GM19035 (cell line): Measurements from ENCODE around the gene MTRF1L.

Experiments
- ATAC-seq: cut with Tn5 transposase; IDR thresholded peaks from one replicate; pipeline ENCODE4 v1.9.1; 2021; ENCODE audit not compliant: unreplicated experiment

Gene MTRF1L, protein sequence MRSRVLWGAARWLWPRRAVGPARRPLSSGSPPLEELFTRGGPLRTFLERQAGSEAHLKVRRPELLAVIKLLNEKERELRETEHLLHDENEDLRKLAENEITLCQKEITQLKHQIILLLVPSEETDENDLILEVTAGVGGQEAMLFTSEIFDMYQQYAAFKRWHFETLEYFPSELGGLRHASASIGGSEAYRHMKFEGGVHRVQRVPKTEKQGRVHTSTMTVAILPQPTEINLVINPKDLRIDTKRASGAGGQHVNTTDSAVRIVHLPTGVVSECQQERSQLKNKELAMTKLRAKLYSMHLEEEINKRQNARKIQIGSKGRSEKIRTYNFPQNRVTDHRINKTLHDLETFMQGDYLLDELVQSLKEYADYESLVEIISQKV

DNA sequence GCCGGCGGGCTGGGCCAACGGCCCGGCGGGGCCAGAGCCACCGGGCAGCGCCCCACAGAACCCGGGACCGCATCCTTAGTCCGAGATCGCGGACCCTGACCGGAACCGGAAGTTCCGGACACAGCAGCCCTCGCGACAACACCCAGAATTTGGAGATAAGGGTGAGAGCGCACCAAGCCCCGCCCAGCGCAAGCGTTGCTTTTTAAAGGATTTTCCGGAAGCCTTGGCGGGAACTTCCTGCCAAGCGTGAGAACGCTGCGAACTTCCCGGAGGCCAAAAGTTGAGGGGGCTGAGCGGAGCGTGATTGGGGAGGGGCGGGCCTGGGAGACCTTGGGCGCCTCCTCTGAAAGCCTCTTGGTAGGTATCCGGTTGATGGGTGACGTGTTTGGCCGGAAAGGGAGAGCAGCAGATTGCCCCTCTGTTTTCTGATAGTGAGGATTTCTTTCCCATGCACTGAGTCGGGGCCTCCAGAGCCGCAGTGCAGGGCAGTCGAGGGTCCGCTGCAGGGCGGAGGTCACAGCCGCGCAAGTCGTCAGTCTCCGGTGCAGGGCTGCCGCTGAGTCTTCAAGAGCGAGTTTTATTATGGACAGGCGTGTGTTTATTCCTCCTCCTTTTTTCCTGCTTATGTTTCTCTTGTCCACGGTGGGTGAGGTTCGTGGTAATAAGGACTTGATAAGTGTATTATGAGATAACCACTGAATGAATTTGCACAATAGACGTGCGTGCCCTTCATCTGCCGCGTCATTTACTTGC lies at the start of gene MTRF1L:
Gene MTRF1L, minus strand, starts transcription at position 97 of the 753 bp plus-strand sequence. Its CDS starts 24 bp downstream, at position 73.
- peak; percentile 95 for ATAC-seq

DNA sequence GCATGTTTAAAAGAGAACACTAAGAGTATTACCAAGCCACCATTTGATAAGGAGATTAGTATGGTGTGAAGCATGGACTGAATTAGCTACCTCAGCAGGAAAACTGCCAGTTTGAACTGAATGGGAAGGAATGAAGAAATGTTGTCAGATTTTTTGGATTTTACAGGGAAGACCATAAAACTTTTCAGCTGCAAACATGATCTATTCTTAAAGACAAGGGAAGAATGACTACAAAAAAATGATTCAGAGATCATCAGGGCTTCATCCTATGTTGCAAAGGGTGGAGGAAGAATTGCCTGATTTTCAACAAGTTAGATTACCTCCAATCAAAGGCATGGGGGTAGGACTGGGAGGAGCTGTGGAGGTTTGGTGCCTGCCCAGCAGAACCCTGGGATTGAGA lies 49.3 kb upstream of the MTRF1L start:
- no peak for ATAC-seq

DNA sequence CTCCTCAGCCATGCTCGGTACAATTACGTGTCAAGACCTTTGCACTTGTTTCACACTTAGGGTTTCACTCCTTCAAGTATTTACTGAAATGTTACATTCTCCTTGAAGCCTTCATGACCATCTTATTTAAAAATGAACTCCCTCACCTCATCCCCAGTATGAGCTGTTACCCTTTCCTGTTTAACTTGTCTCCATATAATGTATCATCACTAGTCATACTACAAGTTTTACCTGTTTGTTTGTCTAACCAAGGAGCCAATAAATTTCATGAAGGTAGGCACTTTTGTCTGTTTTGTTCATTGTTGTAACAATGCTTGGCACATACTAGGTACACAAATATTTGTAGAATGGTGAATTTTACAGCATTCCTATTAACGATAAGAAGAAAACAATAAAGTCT lies 46.1 kb upstream of the MTRF1L start:
- no peak for ATAC-seq

DNA sequence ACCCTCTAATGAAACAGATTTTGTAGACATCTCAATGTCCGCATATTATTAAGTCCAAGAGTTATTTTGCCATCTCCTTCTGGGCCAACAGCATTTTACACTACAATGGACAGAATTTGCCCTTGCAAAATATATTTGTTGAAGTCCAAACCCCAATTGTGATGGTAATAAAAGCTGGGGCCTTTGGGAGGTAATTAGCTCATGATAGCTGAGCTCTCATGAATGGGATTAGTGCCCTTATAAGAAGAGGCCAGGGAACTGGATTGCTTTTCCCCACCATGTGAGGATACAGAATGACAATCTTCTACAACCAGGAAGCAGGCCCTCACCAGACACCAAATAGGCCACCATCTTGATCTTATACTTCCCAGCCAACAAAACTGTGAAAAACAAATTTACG lies 44.9 kb upstream of the MTRF1L start:
- ATAC-seq = no peak

DNA sequence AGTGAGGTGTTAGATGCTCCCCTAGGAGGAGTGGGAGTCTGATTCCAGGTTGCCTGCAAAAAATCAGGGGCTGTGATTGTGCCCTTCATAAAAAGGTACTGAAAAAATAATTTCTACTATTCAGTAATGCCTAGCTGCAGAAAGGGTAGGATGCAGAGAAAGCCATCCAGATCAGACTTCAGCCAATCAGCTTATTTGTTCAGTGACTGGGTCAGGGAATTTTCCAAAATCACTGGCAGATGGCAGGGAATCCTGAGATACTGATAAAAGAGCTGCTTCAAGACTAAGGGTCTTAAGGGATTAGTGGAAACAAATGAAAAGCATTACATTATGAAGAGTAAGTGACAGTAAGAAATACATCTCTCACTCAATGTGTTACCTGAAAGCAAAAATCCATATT lies 42.8 kb upstream of the MTRF1L start:
- no peak for ATAC-seq

DNA sequence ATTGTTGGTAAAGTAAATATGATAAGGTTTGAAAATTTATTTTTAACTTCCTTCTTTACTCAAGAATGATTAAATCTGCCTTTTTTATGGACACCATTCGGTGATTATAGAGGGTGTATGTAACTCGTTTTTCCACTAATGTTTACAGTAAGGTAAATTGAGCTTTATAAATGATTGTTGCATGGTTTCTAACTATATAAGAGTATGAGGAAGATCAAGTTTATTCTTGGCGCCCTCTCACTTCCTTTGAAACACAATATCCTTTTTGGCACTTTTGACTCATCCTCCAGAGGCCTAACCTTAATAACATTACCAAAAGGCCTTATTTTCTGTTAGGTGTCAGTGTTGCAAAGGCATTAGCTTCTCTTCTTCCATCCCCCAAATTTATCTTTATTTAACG lies 41.8 kb upstream of the MTRF1L start:
- no peak for ATAC-seq

DNA sequence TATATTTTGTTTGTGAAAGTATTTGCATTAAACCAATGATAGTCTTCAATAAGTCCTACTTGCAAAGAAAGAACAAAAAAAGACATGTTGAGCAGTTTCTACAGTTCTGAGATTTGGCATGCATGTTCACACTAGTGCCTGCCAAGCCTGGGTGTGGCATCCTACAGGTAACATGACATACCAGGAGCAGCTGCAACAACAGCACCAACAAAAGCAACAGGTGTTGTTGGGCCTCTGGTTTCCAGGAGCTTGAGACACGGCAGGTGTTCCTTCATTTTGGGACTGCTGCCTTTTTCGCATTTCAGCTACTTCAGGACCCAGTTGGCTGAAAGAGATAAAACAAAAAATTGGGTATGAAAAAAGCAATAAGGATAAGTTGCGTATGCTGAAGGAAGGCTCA lies 41.2 kb upstream of the MTRF1L start:
- ATAC-seq = no peak

DNA sequence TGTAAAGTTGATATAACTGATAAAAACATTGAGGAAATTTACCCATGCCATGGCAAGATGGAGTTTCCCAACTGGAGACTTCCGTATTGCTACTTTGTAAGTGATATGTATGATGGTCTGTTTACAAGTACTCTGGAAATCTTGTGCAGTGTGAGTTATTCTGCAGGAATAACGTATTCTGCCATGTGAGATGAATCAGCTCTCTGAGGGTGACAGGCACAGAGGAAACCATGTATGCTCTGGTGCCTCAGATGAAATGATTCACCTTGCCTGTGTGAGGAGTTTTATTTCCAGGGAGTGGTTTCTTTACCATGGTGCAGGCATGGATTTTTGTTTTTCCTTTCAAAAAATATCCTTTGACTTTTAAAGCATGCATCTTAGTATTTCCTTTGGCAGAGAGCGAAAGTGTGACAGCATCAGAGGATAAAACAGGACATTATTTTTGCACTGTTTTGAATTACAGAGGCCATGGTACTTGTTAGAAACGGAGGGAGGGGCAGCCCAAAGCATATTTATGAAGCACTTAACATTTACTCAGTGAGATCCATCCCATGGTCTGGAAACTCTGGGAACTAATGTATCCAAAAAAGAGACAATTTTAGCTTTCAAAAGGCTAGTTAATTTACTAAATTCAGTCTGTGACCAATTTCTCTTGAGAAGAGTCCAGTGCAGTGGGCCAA lies 36.0 kb upstream of the MTRF1L start:
- ATAC-seq = no peak

DNA sequence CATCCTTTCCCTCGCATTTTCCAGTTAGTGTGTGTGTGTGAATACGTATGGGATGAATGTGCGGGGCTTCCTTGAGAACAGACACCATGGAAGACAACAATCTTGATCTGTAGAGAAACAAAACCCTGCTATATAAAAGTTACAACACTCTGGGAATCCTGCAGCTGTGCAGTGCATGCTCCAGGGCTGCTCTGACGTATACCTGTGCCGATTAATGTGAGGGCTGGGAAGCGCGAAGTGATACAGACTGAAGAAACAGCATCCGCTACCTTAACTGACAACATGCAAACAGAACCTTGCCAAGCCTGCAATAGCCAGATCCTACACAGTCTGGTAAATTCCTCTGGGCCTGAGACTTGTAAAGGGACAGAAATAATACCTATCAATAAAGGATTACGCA lies 31.6 kb upstream of the MTRF1L start:
- no peak for ATAC-seq

DNA sequence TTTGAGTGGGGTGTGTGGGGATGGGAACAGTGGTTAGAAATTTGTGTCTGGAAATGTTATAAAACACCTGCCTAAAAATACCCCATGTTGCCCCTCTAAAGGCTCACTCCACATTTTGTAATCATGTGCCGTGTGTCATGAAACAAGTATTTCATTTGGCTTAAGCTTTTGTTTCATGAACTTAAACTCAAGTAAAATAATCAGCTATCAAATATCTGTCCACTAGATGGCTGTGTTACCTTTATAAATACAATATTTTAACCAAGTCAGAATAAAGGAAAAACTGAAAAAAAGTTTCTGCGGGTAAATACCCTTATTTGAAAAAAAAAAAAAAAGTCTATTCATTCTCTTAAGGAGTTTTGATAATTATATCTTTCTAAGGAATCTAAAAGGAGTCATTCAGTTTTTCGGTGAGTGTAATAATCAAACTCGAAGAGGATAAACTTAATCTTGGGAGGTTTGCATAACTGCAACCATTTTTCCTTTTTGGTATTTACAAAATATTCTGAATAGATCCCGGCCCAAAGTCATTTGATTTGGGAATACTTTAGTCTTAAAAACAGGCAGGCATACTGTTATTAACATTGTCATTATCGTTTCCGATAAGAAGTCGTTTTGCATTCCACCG lies 29.9 kb upstream of the MTRF1L start:
- ATAC-seq = no peak

DNA sequence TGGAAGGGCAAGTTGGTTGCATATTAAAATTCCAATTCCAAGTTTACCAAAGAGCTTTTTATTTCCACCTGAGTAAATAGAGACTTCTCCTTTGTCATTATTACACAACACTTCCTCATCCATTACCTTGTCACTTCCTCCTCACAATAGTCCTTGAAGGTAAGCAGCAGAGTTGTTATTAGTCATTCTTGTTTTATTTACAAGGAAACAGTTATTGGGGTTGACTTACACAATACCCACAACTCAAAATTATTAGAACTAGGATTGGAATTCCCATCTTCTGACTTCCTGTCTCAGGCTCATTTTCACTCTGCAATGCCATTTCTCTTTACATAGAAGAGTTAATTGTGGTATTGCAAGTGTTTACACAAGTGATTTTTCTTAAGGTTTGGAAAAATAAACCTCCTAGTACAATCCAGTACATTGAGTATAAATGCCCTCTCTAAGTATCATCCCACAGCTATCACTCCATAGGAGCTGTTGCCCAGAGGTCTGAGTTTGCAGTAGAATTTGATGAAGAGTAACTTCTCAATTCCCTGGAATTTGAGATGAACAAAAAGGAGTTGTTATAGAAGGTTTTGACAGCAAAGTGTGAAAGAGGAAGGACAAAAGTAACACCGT lies 28.9 kb upstream of the MTRF1L start:
- no peak for ATAC-seq

DNA sequence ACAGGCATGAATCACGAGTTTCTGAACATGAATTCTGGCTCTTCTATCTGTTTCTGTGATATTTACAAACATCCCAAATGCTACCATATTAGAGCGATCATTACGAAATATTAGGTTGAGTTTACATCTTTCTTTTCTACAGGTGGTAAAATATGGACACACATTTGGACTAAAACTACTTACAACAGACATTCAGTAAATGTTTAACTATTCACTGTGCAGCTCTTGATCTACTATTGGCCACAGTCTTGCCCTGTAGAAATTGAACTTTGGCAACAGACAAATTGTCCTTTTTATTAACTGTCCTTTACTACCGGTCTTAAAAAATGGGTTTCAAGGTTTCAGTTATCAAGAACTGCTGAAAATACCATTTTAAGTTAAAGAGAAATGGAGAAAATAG lies 26.5 kb upstream of the MTRF1L start:
- ATAC-seq = no peak

DNA sequence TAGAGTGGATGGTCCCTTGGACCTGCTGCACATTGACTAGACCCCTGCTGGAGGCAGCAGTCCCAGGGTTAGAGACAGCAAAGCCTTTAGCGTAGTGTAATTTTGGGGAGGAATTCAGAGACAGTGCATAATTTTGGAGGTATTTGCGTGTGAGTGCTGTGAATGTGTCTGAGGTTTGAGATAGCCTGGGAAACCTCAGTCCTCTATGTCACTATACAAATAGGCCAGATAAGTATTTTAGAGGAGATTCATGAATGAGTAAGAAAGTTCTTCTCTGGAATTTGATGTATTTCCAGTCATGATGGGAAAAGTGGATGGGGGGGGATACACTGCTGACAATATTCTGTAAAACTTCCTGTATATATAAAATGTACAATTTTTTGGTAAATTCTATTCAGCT lies 25.8 kb upstream of the MTRF1L start:
- ATAC-seq = no peak

DNA sequence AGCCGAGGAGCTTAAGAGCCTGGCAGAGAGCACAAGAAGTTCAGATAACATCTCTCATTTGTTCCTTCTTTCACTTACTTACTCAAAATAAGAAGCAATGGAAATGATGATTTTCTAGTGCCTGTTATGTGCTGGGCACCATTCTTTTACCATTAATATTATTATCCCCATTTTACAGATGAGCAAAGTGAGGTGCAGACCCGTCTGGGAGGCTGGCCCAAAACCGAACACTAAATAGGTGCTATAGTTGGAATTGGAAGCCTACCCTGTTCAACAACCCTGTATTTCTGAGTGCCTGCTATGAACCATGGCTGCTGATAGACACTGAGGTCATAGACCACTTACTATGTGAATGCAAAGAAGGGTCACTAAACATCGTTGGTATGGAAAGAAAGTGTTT lies 25.0 kb upstream of the MTRF1L start:
- no peak for ATAC-seq

DNA sequence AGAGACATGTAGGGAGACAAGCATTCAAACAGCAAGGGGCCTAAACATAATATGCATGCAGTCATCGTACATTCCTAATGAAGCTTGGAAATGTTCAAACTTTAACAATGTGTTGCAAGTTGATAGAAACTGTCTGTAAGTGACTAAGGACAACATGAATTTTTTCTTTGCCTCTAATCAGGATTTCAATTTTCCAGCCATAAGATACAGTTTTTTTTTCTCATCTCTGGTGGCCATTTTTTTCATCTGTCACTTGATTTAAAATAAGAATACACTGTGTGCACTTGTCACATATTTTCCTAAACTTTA lies 22.2 kb upstream of the MTRF1L start:
- ATAC-seq = no peak

DNA sequence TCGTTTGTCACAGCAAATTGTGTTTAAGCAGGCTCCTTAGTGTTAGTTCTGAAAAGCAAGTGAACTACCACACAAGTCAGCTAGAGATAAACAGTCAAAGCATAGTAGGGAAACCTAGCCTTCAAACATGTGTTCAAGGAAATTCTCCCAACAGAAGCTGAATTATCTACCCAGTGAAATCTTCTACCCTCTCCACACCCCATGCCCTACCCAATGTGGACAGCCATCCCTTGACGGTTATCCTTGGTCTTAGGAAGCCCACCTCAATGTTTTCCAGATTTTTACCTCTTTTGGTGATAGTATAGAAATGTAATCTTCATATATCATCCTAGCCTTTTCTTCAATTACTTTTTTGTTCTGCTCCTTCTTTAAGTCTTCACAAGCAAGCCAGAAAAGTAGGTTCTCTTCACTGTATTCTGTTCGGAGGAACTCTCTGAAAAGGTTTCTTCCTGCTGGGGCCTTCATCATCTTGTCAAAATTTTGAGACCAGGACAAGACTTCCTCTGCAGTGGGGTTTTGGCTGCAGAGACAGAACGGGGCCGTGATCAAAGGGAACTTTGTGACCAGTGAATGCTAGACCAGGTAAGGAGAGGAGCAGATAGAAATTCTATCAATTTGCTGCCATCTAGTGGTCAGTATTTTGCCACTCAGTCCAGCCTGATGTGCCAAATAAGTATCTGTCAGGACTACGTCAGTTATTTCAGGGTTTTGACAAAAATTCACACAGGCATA lies 21.6 kb upstream of the MTRF1L start:
- ATAC-seq = peak; percentile 100

DNA sequence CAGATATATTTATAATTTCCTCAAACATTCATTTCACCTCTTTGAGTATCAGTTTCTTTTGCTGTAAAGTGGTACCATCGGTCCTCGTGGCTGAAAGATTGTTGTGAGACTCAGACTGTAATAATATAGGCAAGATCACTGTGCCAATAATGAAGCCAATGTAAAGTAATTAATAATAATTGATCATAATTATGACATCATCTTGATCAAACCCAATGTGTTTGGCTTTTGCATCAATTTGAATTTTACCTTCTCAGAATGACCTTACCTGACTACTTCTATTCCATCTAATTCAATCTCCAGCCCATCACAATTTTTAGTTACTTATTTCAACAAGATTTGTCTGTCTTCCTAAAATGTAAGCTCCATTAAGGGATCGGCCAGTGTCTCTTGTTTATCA lies 15.8 kb upstream of the MTRF1L start:
- no peak for ATAC-seq

DNA sequence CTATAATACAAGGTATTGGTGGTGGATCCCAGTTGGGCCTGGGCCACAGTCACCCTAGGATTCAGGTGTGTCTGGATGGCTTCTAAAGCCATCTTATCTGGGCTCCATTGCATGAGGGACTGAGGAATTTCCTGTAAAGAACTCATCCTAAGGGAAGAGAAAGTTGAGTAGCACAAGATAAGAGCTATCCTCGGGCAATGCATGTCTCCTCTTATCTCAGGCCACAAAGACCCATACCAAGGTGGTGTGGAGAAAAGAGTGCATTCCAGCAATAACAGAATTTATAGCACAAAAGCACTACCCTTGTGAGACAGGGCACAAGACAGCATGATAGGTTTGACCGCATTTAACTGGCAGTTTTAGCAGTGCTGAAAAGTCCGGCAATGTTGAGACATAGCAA lies 14.3 kb upstream of the MTRF1L start:
- no peak for ATAC-seq

DNA sequence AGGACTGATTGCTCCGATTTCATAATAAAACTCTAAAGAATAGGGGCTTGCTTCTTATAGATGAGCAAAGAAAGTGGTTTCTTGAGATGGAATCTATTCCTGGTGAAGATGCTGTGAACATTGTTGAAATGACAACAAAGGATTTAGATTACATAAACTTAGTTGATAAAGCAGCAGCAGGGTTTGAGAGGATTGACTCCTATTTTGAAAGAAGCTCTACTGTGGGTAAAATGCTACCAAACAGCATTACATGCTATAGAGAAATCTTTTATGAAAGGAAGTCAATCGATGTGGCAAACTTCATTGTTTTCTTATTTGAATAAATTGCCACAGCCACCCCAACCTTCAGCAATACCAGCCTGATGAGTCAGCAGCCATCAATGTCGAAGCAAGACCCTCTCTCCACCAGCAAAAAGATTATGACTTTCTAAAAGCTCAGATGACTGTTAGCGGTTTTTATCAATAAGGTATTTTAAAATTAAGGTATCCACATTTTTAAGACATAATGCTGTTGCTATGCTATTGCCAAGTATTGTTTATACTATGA lies 12.7 kb upstream of the MTRF1L start:
- ATAC-seq = no peak

DNA sequence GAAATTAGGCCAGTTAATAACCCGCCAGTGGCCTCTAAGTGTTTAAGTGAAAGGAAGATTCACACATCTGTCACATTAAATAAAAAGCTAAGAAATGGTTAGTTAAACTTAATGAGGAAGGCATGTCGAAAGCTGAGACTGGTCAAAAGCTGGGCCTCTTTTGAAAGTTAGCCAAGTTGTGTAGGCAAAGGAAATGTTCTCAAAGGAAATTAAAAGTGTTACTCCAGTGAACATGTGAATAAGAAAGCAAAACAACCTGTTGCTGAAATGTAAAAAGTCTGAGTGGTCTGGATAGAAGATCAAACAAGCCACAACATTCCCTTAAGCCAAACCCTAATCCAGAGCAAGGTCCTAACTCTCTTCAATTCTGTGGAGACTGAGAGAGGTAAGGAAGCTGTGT lies 10.9 kb upstream of the MTRF1L start:
- ATAC-seq = no peak
